ENCODE results near the gene ANXA9.

- TF ChIP-seq, protein P1, sequence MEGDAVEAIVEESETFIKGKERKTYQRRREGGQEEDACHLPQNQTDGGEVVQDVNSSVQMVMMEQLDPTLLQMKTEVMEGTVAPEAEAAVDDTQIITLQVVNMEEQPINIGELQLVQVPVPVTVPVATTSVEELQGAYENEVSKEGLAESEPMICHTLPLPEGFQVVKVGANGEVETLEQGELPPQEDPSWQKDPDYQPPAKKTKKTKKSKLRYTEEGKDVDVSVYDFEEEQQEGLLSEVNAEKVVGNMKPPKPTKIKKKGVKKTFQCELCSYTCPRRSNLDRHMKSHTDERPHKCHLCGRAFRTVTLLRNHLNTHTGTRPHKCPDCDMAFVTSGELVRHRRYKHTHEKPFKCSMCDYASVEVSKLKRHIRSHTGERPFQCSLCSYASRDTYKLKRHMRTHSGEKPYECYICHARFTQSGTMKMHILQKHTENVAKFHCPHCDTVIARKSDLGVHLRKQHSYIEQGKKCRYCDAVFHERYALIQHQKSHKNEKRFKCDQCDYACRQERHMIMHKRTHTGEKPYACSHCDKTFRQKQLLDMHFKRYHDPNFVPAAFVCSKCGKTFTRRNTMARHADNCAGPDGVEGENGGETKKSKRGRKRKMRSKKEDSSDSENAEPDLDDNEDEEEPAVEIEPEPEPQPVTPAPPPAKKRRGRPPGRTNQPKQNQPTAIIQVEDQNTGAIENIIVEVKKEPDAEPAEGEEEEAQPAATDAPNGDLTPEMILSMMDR (conservative IDR thresholded peaks at IDR 0.05; ENCODE audit: low read length), result no peak
- TF ChIP-seq EZH2phosphoT487 (IDR thresholded peaks at IDR 0.05; ENCODE audit: borderline replicate concordance, low read depth, low read length), result no peak
Measured at GRCh38 chr1:150970808-150971582, 11.1 kb upstream of the ANXA9 start.

Data from OCI-LY7 (cell line).